Activated CD8-positive, alpha-beta memory T cell treated with anti-CD3 and anti-CD28 coated beads for 24 hours (primary cell): ENCODE measurements around the gene NFIC.

Source experiments
- DNase-seq: peaks from one replicate; pipeline ENCODE4 v3.0.0-alpha.2; 2020

Gene NFIC

DNA sequence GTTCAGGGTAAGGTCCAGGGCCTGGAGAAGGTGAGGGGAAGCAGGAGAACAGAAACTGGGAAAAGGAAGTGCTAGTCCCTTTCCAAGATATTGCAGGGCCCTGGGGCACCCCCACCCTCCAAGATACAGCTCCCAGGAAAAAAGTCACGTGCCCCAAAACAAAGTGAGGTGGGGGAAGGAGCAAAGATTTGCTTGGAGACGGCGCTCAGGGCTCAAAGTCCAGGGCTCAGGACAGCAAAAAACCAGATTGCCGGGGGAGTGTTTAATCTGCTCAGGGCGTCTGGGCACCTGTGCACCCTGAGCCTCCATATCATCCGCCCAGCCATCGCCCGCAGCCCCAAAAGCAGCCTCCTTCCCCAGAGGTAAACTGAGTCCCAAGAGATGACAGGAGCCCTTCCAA is 107.6 kb downstream of the NFIC start:
- DNase-seq: no peak

DNA sequence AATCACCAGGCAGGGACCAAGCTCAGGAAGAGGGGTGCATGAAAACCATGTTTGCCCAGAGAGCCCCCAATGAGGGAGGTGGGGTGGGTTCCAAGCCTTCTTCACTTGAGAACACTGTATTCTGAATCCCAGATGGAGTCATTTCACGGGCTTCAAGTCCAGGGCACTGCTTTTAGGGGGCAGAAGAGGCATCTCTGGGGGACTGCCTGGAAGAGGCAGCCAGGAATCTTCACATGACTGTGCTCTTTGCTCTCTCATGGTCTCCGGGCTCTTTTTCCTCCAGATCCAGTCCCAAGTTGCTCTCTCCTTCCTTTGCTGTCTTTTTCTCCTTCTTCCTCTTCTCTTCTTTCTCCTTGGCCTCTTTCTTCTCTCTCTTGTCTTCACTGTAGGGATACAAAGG is 108.2 kb downstream of the NFIC start:
- no peak for DNase-seq

DNA sequence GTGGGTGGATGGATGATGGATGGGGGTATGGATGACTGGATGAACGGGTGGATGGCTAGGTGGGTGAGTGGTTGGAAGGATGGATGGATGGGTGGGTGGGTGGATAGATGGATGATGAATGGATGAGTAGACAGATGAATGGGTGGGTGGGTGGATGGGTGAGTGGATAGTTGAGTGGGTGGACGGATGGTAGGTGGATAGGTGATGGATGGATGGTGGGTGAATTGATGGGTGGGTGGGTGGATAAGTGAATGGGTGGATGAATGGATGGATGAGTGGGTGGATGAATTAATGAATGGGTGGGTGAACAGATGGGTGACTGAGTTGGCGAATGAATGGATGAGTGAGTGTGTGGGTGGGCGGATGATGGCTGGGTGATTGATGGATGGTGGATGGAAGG is 109.1 kb downstream of the NFIC start:
- no peak for DNase-seq

DNA sequence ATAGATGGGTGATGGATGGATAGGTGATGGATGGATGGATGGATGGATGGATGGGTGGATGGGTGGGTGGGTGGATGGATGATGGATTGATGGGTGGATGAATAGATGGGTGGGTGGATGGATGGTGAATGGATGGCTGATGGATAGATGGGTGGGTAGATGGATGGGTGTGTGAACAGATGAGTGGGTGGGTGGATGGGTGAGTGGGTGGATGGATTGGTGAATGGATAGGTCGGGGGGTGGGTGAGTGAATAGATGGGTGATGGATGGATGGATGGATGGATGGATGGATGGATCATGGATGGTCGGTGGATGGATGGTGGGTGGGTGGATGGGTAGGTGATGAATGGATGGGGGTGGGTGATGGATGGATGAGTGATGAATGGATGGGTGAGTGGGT is 110.4 kb downstream of the NFIC start:
- no peak for DNase-seq

DNA sequence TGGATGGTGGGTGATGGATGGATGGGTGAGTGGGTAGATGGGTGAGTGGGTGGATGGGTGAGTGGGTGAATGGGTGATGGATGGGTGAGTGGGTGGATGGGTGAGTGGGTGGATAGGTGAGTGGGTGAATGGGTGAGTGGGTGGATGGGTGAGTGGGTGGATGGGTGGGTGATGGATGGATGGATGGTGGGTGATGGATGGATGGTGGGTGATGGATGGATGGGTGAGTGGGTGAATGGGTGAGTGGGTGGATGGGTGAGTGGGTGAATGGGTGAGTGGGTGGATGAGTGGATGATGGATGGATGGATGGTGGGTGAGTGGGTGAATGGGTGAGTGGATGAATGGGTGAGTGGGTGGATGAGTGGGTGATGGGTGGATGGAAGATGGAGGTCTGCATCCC is 111.1 kb downstream of the NFIC start:
- DNase-seq: no peak

DNA sequence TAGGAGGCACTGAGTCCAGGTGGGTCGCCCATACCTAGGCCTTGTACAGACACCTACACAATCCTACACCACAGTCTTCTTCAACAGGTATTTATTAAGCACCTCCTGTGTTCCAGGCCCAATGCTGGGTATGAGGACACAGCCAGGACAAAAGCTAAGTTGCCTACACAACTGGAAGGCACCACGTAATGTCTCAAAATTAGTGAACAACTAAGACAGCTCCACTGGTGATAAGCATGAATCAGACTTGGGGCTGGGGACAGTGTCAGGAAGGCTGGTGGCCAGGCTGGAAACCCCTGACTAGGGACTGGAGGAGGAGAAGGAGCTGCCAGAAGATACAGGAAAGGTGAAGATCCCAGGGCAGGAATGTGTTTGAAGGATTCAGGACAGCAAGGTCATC is 111.6 kb downstream of the NFIC start:
- DNase-seq: no peak

DNA sequence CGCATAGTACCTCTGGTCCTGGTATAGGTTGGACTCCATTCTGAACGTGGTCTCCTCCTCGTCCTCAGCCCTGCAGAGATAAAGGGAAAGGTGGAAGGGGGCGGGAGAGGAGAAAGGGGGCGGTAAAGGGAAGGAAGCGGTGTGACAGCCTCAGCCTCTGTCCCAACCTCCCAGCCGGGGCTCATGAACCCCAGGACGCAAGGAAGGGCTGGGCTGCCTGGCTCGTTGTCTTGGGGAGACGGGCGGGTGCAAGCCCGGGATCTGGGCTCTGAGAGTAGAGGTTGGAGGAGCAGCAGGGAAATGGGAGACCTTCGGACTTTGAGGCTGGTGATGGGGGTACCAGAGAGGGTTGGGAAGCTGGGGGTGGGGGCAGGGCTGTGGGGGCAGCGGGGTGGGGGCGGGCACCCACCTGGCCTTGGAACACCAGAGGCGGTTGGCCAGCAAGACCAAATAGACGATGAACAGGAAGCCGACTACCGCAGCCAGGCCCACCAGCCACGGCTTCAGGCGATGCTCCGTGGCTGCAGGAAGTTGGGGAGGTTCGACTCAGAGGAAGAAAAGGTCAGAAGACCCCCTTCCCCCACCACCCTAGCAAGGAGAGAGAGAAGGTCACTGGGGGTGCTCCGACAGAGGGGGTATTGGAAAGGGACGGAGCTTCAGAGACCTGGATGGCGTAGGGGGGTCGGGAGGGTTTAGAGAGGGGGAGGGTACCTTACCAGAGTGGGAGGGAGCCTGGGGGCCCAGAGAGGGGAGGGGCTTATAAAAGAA is 112.2 kb downstream of the NFIC start:
- DNase-seq: peak; percentile 70

DNA sequence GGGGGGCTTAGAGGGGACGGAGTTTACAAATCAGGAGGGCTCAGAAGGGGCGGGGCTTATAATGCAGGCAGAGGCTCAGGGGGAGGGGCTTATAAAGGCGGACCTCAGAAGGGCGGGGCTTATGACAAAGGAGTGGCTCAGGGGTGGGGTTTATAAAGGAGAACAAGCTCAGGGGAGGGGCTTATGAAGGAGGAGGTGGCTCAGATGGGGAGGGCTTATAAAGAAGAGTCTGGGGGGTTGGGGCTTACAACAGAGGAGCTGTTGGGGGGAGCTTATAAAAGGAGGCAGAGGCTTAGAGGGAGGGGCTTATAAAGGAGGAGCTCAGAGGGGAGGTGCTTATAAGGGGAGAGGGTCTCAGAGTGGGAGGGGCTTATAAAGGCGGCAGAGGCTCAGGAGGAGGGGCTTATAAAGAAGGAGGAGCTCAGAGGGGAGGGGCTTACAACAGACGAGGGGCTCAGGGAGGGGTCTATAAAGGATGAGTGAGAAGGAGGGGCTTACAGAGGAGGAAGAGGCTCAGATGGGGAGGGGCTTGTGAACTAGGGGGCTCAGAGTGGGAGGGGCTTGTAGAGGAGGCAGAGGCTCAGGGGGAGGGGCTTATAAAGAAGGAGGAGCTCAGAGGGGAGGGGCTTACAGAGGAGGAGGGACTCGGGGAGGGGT is 112.9 kb downstream of the NFIC start:
- no peak for DNase-seq

DNA sequence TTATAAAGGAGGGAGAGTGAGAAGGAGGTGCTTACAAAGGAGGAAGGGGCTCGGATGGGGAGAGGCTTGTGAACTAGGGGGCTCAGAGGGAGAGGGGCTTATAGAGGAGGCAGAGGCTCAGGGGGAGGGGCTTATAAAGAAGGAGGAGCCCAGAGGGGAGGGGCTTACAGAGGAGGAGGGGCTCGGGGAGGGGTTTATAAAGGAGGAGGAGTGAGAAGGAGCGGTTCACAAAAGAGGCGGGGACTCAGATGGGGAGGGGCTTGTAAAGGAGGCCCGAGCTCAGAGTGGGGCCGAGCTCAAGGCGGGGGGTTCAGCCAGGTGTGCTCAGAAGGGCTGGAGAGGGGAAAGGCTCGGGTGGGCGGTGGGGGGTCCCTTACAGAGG is 113.4 kb downstream of the NFIC start:
- no peak for DNase-seq

DNA sequence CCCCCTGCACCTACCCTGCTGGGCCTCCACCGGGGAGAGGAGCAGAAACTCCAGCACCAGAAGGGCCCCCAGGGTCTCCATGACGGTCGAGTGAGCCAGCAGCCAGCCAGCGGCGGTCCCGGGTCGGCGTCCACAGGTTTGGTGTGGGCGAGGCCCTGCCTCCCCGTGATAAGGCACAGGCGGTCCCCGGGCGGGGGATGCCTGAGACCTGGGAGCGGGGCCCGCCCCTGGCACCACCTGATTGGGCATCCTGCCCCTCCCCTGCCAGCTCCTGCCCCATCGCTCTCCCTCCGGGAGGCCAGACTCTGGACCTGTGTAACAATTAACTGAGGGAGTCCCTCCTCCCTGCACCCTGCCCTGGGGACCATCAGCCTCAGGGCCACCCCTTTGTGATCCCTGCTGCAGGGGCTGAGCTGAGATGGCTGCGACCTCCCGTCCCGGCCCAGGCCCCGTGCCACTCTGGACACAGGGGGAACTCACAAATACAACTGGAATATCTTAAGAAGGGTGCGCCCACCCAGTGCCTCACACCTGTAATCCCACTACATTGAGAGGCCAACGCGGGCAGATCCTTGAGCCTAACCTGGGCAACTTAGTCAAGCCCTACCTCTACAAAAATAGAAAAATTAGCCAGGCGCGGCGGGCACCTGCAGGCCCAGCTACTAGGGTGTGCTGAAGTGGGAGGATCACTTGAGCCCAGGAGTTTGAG is 114.2 kb downstream of the NFIC start, which contains the start of gene SMIM24:
Gene SMIM24 (minus strand): TSS at position 143 of the 709 bp plus-strand sequence. CDS start 62 bp downstream, at position 81.
- DNase-seq: no peak

DNA sequence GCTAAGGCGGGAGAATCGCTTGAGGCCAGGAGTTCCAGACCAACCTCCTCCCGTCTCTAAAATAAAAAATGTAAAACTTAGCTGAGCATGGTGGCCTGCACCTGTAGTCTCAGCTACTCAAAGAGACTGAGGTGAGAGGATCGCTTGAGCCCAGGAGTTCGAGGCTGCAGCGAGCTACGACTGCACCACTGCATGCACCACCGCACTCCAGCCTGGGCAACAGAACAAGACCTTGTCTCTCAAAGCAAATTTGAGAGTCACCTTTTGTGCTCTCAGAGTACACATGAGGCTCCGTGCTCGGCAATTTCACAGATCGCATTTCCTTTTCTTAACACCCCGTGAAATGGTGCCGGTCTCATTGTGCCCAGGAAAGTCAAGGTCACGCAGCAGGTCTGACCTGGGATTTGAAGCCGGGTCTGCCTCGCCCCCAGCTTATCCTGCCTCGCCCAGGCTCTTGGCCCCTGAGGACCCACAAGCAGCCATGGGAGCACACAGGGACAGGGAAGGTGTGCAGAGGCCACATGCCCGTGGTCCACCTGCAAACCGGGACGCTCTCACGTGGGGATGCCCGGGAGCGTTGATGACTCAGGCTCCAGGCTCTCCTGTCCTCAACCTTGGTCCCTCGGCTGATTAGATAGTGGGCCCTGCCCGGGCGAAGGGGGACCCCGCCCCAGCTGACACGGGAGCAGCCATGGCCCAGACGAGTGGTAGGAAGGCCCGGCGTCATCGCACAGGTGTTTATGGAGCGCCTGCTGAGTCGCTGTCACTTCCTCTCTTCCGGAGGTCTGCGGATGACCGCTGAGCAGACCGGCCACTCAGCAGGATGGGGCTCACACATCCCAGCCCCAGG is 115.1 kb downstream of the NFIC start:
- DNase-seq: no peak

DNA sequence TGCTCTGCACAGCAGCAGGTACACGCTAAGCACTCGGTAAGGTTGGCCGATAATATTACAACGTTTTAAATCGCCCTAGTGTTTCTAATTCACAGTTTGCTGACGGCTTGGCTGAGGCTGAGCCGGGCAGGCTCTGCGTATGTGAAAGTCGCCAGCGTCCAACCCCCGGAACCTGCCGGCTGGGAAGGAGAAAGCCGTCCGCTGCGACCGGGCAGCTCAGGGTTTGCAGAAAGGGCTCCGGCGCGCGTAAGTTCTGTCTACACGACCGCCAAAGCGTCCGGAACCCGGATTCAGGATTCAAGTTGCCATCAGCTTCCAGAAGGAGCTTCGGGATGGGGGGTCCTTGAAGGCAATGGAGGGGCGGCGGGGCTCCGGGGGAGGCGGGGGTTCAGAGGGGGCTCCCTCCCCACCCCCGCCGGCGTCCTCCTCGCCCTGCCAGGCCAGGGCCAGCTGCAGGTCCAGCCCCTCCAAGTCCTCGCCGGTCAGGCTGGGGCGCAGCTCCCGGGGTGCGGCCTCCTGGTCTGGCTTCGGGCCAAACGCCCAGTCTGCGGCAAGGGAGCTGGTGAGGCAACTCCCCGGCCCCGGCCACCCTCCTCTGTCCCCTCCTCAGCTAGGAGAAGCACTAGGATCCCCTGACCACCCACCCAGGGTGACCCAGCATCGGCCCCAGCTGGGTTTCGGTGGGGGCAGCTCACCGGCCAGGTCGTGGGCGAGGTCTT is 116.3 kb downstream of the NFIC start:
- DNase-seq: no peak

DNA sequence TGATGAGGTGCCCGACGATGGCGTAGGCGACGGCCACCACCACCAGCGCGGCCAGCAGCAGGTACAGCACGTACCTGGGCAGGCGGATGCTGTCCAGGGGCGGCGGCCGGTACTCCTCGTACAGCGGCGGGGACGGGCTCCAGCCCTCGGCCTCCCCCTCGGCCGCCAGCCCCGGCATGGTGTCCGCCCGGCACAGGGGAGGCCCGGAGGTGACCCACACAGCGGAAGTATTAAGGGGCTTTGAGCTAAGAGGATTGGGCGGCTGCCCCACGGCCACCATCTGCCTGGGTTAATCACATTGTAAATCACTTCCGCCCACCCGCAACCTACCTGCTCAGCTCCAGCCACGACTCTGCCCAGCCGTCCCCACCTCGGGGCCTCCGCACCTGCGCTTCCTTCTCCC is 116.8 kb downstream of the NFIC start, which contains the start of gene SMIM44:
Gene SMIM44 (minus strand): TSS at position 216 of the 403 bp plus-strand sequence. CDS start 38 bp downstream, at position 178.
- DNase-seq: no peak

DNA sequence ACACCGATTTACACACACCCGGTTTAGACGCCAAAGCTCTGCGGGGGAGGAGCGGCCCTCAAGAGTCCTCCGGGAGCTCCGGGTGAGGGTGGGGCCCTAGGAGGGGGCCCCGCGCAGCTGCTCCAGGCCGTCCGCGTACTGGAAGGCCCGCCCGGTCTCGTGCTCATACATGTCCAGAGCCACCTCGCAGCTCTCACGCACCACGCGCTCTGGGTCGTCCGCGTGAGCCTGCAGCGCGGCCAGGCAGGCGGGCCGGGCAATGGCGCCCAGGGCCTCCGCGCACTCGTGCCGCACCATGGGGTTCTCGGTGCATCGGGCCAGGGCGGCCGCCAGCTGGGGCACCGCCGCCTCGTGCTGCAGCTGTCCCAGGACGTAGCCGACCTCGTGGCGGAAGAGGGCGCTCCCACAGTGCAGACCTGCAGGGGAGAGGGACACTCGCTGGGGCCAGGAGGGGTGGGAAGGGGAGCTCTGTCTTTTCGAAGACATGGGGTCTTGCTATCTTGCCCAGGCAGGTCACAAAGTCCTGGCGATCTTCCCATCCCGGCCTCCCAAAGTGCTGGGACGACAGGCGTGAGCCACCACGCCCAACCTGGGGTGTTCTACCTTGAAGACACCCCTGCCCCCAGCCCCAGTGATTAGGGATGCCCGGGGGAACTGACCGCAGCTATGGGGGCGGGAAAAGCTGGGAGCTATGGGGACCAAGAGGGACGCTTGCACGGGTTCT is 125.2 kb downstream of the NFIC start:
- no peak for DNase-seq

DNA sequence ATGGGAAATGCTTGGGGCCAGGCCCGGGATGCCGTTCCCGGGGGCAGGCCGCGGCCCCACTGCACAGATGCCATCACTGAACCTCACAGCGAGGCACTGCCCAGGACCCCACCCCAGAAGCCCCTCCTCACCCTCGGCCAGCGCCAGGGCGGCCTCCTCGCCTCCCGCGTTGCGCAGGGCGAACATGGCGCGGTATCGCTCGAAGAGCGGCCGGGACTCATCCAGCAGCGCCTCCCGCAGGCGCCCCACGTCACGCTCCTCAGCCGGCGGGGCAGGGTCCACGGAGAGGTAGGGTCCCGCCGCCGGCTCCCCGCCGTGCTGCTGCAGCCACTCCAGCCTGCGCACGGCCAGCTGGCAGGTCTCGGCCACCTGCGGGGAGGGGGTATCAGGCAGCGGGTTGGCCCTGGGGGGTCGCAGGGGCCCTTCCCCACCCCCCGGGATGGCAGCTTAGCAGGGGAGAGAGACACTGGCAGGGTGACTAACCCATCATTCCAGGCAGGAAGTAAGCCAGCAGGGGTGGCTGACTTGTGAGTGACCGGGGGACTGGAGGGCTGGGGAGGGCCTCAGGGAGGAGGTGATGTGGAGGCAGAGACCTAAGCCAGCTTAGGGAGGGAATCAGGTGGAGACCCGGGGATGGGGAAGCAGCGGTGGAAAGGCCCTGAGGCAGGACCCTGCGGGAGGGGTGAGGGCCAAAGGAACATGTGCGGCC is 125.9 kb downstream of the NFIC start:
- no peak for DNase-seq

DNA sequence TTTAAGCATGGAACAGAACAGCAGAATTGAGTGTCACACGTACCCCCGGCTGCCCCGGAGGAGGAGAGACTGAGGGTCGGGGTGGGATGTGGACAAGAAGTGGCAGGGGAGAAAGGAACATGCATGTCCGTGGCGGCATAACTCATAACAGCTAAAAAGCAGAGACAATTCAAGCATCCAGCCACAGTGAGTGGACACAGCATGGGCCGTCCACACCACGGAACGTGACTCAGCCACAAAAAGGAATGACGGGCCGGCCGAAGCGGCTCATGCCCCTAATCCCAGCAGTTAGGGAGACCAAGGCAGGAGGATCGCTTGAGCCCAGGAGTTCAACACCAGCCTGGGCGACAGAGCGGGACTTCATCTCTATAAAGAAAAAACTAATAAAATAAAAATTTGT is 126.5 kb downstream of the NFIC start:
- no peak for DNase-seq

DNA sequence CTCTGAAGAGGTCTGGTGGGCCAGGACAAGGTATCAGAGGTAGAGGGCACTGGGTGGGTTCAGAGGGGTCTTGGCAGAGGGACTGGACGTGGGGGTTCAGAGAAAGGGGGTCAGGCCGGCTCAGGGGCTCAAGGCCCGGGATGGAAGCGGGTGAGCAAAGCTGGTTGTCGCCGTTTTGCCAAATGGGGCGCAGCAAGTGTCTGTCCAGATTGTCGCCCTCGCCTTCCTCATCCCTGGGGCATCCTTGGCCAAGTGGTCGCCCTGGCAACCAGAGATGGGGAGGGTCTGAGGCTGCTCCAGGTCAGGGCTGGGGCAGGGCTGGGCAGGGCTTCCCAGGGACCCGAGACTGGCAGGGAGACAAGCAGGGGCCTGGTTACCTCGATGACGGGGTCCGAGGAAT is 127.3 kb downstream of the NFIC start:
- no peak for DNase-seq

DNA sequence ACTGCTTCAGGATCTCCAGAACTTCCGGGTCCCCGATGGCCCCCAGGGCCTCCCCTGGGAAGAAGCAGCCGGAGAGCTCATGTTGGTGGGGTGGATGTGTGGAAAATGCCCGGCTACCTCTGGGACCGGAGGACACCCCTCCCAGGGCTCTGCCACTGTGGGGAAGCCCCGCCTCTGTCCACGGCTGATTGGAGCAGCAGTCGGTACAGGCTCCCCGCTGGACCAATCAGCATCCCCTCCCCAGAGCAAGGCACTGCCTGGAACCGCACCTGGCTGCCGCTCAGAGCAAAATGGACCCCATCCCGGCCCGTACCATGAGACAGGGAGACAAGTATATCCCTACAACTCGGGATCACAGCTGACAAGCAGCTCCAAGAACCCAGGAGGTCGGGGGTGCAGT is 127.7 kb downstream of the NFIC start:
- DNase-seq: no peak

DNA sequence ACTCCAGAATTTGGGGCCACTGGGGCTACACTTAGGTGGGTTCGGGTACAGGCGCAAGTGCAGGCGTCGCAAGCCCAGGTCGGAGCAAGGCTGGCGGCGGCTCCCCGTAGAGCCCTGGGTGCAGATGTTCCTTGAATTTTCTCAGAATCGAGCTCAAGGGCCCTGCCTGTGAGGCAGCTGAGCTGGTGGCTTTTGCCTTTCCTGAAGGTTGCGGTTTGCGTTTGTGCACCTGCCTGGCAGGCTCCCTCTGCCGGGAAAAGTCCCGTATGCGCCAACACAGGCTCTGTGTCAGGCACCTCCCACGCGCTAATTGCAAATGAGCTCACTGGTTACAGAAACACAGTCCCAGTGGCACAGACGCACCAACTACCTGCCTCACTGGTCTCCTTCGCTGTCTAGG is 128.2 kb downstream of the NFIC start:
- no peak for DNase-seq

DNA sequence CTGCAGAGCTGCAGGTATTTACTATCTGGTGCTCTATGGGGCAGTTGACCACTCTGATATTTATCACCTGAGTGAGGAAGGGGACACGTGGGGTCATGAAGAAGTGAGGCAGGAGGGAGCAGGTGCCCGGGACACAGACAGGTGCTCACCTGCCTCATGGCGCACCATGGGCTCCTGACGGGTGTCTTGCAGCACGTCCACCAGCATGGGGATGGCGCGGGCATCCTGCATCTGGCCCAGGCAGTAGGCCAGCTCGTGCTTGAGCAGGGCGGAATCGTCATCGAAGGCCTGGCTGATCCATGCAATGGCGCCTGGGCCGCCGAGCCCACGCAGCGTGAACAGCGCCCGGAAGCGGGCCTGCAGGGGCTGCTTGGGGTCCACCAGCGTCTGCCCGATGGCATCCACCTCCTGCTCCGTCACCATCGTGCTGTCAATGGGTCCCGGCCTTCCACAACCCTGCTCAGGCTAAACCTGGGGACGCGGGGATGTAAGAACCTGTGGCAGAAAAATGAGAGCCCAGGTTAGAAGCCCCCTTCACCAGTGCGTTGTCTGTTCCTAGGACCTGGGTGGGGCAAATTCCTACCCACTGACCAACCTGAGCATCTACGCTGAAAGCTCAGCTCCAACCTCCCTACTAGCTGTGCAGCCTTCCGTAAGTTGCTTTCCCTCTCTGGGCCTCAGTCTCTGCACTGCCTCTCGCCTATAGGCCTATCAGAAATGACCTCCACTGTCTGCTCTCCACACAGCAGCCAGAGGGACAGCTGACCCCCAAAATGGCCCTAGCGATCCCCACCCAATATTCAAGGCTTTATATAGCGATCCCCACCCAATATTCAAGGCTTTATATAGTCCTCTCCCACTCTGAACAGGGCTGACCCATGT is 130.2 kb downstream of the NFIC start:
- no peak for DNase-seq
